AG04450 (cell line): ENCODE data around the gene MEGF11. TPM values are rescaled to one million over a fixed set of nuclear protein-coding genes. Genes with fewer than 3 reads are reported as not detected.

Experiments
- CTCF ChIA-PET: fragments of 300-600, 350-600 bp; formaldehyde crosslinking; extraction: SDS; loops from one replicate; lab custom pipeline; 2022; ENCODE audit warnings: antibody characterized with exemption, inconsistent platforms; lab: Charles Lee
- POLR2A ChIA-PET: fragments of 350-600 bp; formaldehyde crosslinking; extraction: SDS; loops from one replicate; lab custom pipeline; 2021; ENCODE audit warnings: antibody characterized with exemption, inconsistent platforms; lab: Yijun Ruan, JAX
- DNase-seq: peaks from one replicate; pipeline ENCODE4 v3.0.0-alpha.2; 2011; ENCODE audit warnings: low read depth, low spot score
- H3K27ac ChIP-seq: one replicate; pipeline ENCODE4 v1.5.1; 2012; ENCODE audit warnings: low read depth, low read length, control low read depth
- H3K27me3 ChIP-seq: one replicate; pipeline ENCODE4 v1.6.0; 2012; ENCODE audit warnings: low read length; ENCODE audit not compliant: control insufficient read depth, insufficient read depth
- H3K4me3 ChIP-seq: 2 replicates; pipeline ENCODE4 v1.5.1; 2011; ENCODE audit warnings: mild to moderate bottlenecking, low read depth, low read length, control low read depth
- H3K9me3 ChIP-seq: 2 replicates; pipeline ENCODE4 v1.5.1; 2012; ENCODE audit warnings: low read length; ENCODE audit not compliant: control insufficient read depth, insufficient read depth
- polyA plus RNA-seq: library from polyadenylated mRNA; depleted of rRNA; stranded (reverse); fragments of >200 nt; gene quantifications from 2 replicates; pipeline ENCODE4 v1.2.3, GENCODE V29; 2011
- TF ChIP-seq, protein P1 (sequence below): IDR thresholded peaks from 2 replicates; pipeline ENCODE4 v1.5.1; 2011; ENCODE audit warnings: low read depth, low read length, control low read depth, inconsistent platforms

The MEGF11 gene
- polyA plus RNA-seq, 1 experiment: not detected

DNA sequence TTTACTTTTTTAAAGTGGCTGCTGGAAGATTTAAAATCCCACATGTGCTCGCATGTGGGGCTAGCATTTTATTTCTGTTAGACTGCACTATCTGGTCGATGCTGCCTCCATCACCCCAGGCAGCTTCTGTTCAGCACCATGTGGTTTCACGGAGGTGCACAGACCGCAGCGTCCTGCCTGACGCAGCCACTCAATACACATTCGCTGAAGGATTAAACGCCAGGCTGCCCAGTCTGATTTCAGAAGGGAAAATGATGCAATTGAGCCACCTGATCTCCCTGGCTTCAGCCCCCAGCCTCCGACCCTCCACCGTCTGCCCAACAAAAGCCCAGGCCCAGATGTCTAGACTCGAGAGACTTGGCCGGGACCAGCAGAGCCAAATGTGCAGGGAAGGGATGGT, 84.5 kb downstream of the MEGF11 start:
- ChIA-PET CTCF (no interaction called here), POLR2A (no interaction called here)
- H3K27ac ChIP-seq: no peak overlapping the region
- TF ChIP-seq, protein P1, sequence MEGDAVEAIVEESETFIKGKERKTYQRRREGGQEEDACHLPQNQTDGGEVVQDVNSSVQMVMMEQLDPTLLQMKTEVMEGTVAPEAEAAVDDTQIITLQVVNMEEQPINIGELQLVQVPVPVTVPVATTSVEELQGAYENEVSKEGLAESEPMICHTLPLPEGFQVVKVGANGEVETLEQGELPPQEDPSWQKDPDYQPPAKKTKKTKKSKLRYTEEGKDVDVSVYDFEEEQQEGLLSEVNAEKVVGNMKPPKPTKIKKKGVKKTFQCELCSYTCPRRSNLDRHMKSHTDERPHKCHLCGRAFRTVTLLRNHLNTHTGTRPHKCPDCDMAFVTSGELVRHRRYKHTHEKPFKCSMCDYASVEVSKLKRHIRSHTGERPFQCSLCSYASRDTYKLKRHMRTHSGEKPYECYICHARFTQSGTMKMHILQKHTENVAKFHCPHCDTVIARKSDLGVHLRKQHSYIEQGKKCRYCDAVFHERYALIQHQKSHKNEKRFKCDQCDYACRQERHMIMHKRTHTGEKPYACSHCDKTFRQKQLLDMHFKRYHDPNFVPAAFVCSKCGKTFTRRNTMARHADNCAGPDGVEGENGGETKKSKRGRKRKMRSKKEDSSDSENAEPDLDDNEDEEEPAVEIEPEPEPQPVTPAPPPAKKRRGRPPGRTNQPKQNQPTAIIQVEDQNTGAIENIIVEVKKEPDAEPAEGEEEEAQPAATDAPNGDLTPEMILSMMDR: no peak
- no peak overlapping the region for H3K4me3 ChIP-seq
- peaks cover 22% of the 10 kb centered on the region for H3K27me3 ChIP-seq
- no peak for DNase-seq
- no peaks in the 10 kb centered on the region for H3K9me3 ChIP-seq

DNA sequence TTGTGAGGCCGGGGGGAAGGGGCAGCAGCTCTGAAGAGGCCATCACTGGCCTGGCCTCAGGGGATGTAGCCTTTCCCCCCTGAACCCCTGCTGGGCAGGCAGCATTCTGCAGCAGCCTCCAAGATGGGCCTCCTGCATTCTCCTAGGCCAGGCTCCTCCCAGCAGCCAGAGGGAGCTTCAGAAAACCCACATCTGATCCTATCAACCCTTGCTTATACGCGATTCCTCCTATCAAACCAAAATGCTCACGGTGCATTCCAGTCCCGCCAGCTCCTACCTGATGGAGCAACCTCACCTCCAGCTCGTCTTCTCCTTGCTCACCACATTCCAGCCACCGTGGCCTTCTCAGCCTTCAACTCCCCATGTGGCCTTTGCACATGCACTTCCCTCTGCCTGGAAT, 85.7 kb downstream of the MEGF11 start:
- TF ChIP-seq, protein P1: no peak
- H3K27ac ChIP-seq: no peak overlapping the region
- POLR2A ChIA-PET: no interaction called here
- CTCF ChIA-PET: no interaction called here
- H3K27me3 ChIP-seq: peaks cover 20% of the 10 kb centered on the region
- no peak overlapping the region for H3K4me3 ChIP-seq
- no peak for DNase-seq
- no peaks in the 10 kb centered on the region for H3K9me3 ChIP-seq

DNA sequence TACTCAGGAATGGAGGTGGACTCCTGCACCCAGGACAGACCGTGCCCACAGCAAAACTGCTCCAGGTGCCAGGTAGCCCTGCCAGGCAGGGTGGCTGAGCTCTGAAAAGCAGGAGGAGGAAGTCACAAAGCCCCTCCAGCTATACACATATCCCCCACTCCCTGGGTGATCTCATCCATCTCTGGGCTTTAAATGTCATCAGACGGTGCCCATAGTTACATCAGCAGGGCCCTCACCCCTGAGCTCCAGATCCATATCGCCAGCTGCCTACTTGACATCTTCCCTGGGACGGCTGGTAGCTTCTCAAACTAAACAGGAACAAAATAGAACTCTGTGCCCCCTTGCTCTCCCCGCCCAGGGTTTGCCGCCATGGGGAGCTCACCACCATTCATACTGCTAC, 87.7 kb downstream of the MEGF11 start:
- DNase-seq: no peak
- CTCF ChIA-PET: interaction anchor here (1.4 kb wide), 1 partner anchor 121 kb away, joined by 4 read pairs; no protein-coding TSS in a partner anchor
- no peak overlapping the region for H3K27ac ChIP-seq
- no peaks in the 10 kb centered on the region for H3K9me3 ChIP-seq
- H3K4me3 ChIP-seq: no peak overlapping the region
- peaks cover 16% of the 10 kb centered on the region for H3K27me3 ChIP-seq
- TF ChIP-seq, protein P1: no peak
- POLR2A ChIA-PET: no interaction called here

DNA sequence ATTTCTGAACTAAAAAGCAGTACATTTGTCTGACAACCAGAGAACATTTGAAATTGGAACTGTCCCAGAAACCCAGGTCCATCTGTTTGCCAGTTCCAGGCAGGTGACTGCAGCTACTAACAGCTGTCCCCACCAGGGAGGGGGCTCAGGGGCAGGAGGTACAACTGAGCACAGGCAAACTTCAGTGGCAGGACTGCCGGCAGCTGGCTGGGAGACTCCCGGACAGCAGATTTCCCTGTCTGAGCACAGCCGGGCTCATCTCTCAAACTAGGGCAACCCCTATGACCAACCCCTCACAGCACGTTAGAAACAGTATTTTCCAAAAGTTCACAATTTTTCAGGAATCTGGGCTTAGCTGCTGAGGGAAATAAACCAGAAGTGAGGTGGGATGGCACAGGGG, 88.8 kb downstream of the MEGF11 start:
- CTCF ChIA-PET: interaction anchor here (1.4 kb wide), 1 partner anchor 122 kb away, joined by 4 read pairs; no protein-coding TSS in a partner anchor

DNA sequence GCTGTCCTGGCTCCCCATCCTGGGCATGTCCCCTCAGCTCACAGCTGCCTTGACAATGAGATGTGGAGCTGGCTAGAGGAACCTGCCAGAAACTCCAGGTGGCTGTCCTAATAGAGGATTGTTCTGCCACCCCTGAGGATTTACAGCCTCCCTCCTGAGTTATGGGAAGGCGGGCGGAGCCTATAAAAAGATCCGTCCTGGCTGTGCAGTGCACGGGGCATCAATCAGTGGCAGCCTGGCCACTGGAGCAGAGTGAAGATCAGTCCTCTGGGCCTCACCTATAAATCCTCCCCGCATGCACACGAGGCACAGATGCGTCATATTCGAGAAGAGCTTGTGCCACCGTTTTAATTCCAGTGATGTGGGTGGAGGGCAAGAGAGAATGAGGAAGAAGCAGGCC, 90.0 kb downstream of the MEGF11 start:
- no peak overlapping the region for H3K4me3 ChIP-seq
- H3K27me3 ChIP-seq: peaks cover 18% of the 10 kb centered on the region
- no peak overlapping the region for H3K27ac ChIP-seq
- DNase-seq: no peak
- TF ChIP-seq, protein P1: no peak
- no peaks in the 10 kb centered on the region for H3K9me3 ChIP-seq
- ChIA-PET POLR2A (no interaction called here), CTCF (no interaction called here)

More for the DNA sequence above, 88.8 kb downstream of the MEGF11 start:
- POLR2A ChIA-PET: no interaction called here
- DNase-seq: no peak
- H3K27ac ChIP-seq: no peak overlapping the region
- no peaks in the 10 kb centered on the region for H3K9me3 ChIP-seq
- no peak overlapping the region for H3K4me3 ChIP-seq
- TF ChIP-seq, protein P1: no peak
- peaks cover 18% of the 10 kb centered on the region for H3K27me3 ChIP-seq
